Measurements from ENCODE around the gene ATPAF1.

ATPAF1 gene

GRCh38 chr1:46690931-46691421, 22.8 kb upstream of the ATPAF1 start:
- no peak overlapping the region for H3K9ac ChIP-seq (ENCODE audit: low read length)
- no peak overlapping the region for H3K27ac ChIP-seq (ENCODE audit: low read depth, low read length)
- no peaks in the 10 kb centered on the region for H3K27me3 ChIP-seq (ENCODE audit: control insufficient read depth, insufficient read depth, low read length)
- H3K4me3 ChIP-seq (ENCODE audit: low read length): no peak overlapping the region
- H3K4me1 ChIP-seq (ENCODE audit: control insufficient read depth, insufficient read depth, low read length): peaks cover 6% of the 10 kb centered on the region
- peaks cover 19% of the 10 kb centered on the region for H3K36me3 ChIP-seq (ENCODE audit: control insufficient read depth, insufficient read depth, low read length)

- H3K4me1 ChIP-seq (ENCODE audit: control insufficient read depth, insufficient read depth, low read length): peaks cover 6% of the 10 kb centered on the region
These were observed 21.7 kb upstream of the ATPAF1 start for GRCh38 chr1:46689897-46690296.

GRCh38 chr1:46689356-46689755, 21.2 kb upstream of the ATPAF1 start:
- H3K27ac ChIP-seq (ENCODE audit: low read depth, low read length): no peak overlapping the region
- H3K4me1 ChIP-seq (ENCODE audit: control insufficient read depth, insufficient read depth, low read length): peaks cover 6% of the 10 kb centered on the region
- peaks cover 15% of the 10 kb centered on the region for H3K36me3 ChIP-seq (ENCODE audit: control insufficient read depth, insufficient read depth, low read length)
- H3K27me3 ChIP-seq (ENCODE audit: control insufficient read depth, insufficient read depth, low read length): no peaks in the 10 kb centered on the region
- H3K4me3 ChIP-seq (ENCODE audit: low read length): no peak overlapping the region
- H3K9ac ChIP-seq (ENCODE audit: low read length): no peak overlapping the region

More at GRCh38 chr1:46689897-46690296, 21.7 kb upstream of the ATPAF1 start:
- Histone ChIP-seq H3K36me3 (ENCODE audit: control insufficient read depth, insufficient read depth, low read length) (peaks cover 15% of the 10 kb centered on the region), H3K9ac (ENCODE audit: low read length) (no peak overlapping the region), H3K27ac (ENCODE audit: low read depth, low read length) (no peak overlapping the region), H3K4me3 (ENCODE audit: low read length) (no peak overlapping the region), H3K27me3 (ENCODE audit: control insufficient read depth, insufficient read depth, low read length) (no peaks in the 10 kb centered on the region)

- H3K36me3 ChIP-seq (ENCODE audit: control insufficient read depth, insufficient read depth, low read length): peaks cover 23% of the 10 kb centered on the region
- H3K9ac ChIP-seq (ENCODE audit: low read length): no peak overlapping the region
- H3K27ac ChIP-seq (ENCODE audit: low read depth, low read length): no peak overlapping the region
These were observed 19.9 kb upstream of the ATPAF1 start for GRCh38 chr1:46687921-46688509.

GRCh38 chr1:46687093-46687659, 19.0 kb upstream of the ATPAF1 start:
- Histone ChIP-seq H3K9ac (ENCODE audit: low read length) (no peak overlapping the region), H3K27ac (ENCODE audit: low read depth, low read length) (peak overlapping the region; percentile 11), H3K27me3 (ENCODE audit: control insufficient read depth, insufficient read depth, low read length) (no peaks in the 10 kb centered on the region), H3K4me1 (ENCODE audit: control insufficient read depth, insufficient read depth, low read length) (peaks cover 3% of the 10 kb centered on the region), H3K4me3 (ENCODE audit: low read length) (no peak overlapping the region), H3K36me3 (ENCODE audit: control insufficient read depth, insufficient read depth, low read length) (peaks cover 23% of the 10 kb centered on the region)

More at GRCh38 chr1:46687921-46688509, 19.9 kb upstream of the ATPAF1 start:
- Histone ChIP-seq H3K27me3 (ENCODE audit: control insufficient read depth, insufficient read depth, low read length) (no peaks in the 10 kb centered on the region), H3K4me3 (ENCODE audit: low read length) (no peak overlapping the region), H3K4me1 (ENCODE audit: control insufficient read depth, insufficient read depth, low read length) (peaks cover 6% of the 10 kb centered on the region)

- Histone ChIP-seq H3K4me1 (ENCODE audit: control insufficient read depth, insufficient read depth, low read length) (no peaks in the 10 kb centered on the region), H3K4me3 (ENCODE audit: low read length) (no peak overlapping the region), H3K27me3 (ENCODE audit: control insufficient read depth, insufficient read depth, low read length) (no peaks in the 10 kb centered on the region), H3K9ac (ENCODE audit: low read length) (no peak overlapping the region), H3K27ac (ENCODE audit: low read depth, low read length) (no peak overlapping the region), H3K36me3 (ENCODE audit: control insufficient read depth, insufficient read depth, low read length) (peaks cover 23% of the 10 kb centered on the region)
These were observed 18.1 kb upstream of the ATPAF1 start for GRCh38 chr1:46686255-46686654.

GRCh38 chr1:46684670-46685069, 16.5 kb upstream of the ATPAF1 start:
- peaks cover 13% of the 10 kb centered on the region for H3K36me3 ChIP-seq (ENCODE audit: control insufficient read depth, insufficient read depth, low read length)

GRCh38 chr1:46682064-46682463, 13.9 kb upstream of the ATPAF1 start:
- H3K4me1 ChIP-seq (ENCODE audit: control insufficient read depth, insufficient read depth, low read length): no peaks in the 10 kb centered on the region
- H3K4me3 ChIP-seq (ENCODE audit: low read length): no peak overlapping the region
- no peaks in the 10 kb centered on the region for H3K27me3 ChIP-seq (ENCODE audit: control insufficient read depth, insufficient read depth, low read length)
- peaks cover 9% of the 10 kb centered on the region for H3K36me3 ChIP-seq (ENCODE audit: control insufficient read depth, insufficient read depth, low read length)
- H3K9ac ChIP-seq (ENCODE audit: low read length): no peak overlapping the region
- H3K27ac ChIP-seq (ENCODE audit: low read depth, low read length): no peak overlapping the region

More at GRCh38 chr1:46684670-46685069, 16.5 kb upstream of the ATPAF1 start:
- Histone ChIP-seq H3K27ac (ENCODE audit: low read depth, low read length) (no peak overlapping the region), H3K27me3 (ENCODE audit: control insufficient read depth, insufficient read depth, low read length) (no peaks in the 10 kb centered on the region), H3K4me1 (ENCODE audit: control insufficient read depth, insufficient read depth, low read length) (no peaks in the 10 kb centered on the region), H3K4me3 (ENCODE audit: low read length) (no peak overlapping the region), H3K9ac (ENCODE audit: low read length) (no peak overlapping the region)

- Histone ChIP-seq H3K4me1 (ENCODE audit: control insufficient read depth, insufficient read depth, low read length) (no peaks in the 10 kb centered on the region), H3K4me3 (ENCODE audit: low read length) (no peak overlapping the region), H3K27ac (ENCODE audit: low read depth, low read length) (no peak overlapping the region), H3K36me3 (ENCODE audit: control insufficient read depth, insufficient read depth, low read length) (peaks cover 9% of the 10 kb centered on the region), H3K9ac (ENCODE audit: low read length) (no peak overlapping the region), H3K27me3 (ENCODE audit: control insufficient read depth, insufficient read depth, low read length) (no peaks in the 10 kb centered on the region)
These were observed 13.3 kb upstream of the ATPAF1 start for GRCh38 chr1:46681333-46682034.

- no peaks in the 10 kb centered on the region for H3K4me1 ChIP-seq (ENCODE audit: control insufficient read depth, insufficient read depth, low read length)
- peaks cover 9% of the 10 kb centered on the region for H3K36me3 ChIP-seq (ENCODE audit: control insufficient read depth, insufficient read depth, low read length)
- H3K27me3 ChIP-seq (ENCODE audit: control insufficient read depth, insufficient read depth, low read length): no peaks in the 10 kb centered on the region
- no peak overlapping the region for H3K4me3 ChIP-seq (ENCODE audit: low read length)
- H3K27ac ChIP-seq (ENCODE audit: low read depth, low read length): no peak overlapping the region
- no peak overlapping the region for H3K9ac ChIP-seq (ENCODE audit: low read length)
These were observed 11.8 kb upstream of the ATPAF1 start for GRCh38 chr1:46679789-46680573.

GRCh38 chr1:46677339-46677738, 9.2 kb upstream of the ATPAF1 start:
- Histone ChIP-seq H3K4me1 (ENCODE audit: control insufficient read depth, insufficient read depth, low read length) (no peaks in the 10 kb centered on the region), H3K9ac (ENCODE audit: low read length) (no peak overlapping the region), H3K27me3 (ENCODE audit: control insufficient read depth, insufficient read depth, low read length) (no peaks in the 10 kb centered on the region), H3K4me3 (ENCODE audit: low read length) (no peak overlapping the region), H3K36me3 (ENCODE audit: control insufficient read depth, insufficient read depth, low read length) (peaks cover 2% of the 10 kb centered on the region), H3K27ac (ENCODE audit: low read depth, low read length) (no peak overlapping the region)

- no peak overlapping the region for H3K9ac ChIP-seq (ENCODE audit: low read length)
- H3K27ac ChIP-seq (ENCODE audit: low read depth, low read length): no peak overlapping the region
- no peak overlapping the region for H3K4me3 ChIP-seq (ENCODE audit: low read length)
- H3K36me3 ChIP-seq (ENCODE audit: control insufficient read depth, insufficient read depth, low read length): peaks cover 2% of the 10 kb centered on the region
- no peaks in the 10 kb centered on the region for H3K4me1 ChIP-seq (ENCODE audit: control insufficient read depth, insufficient read depth, low read length)
- no peaks in the 10 kb centered on the region for H3K27me3 ChIP-seq (ENCODE audit: control insufficient read depth, insufficient read depth, low read length)
These were observed 8.4 kb upstream of the ATPAF1 start for GRCh38 chr1:46676531-46676930.
